ENCODE results near the gene ABLIM2.

The ABLIM2 gene

DNA sequence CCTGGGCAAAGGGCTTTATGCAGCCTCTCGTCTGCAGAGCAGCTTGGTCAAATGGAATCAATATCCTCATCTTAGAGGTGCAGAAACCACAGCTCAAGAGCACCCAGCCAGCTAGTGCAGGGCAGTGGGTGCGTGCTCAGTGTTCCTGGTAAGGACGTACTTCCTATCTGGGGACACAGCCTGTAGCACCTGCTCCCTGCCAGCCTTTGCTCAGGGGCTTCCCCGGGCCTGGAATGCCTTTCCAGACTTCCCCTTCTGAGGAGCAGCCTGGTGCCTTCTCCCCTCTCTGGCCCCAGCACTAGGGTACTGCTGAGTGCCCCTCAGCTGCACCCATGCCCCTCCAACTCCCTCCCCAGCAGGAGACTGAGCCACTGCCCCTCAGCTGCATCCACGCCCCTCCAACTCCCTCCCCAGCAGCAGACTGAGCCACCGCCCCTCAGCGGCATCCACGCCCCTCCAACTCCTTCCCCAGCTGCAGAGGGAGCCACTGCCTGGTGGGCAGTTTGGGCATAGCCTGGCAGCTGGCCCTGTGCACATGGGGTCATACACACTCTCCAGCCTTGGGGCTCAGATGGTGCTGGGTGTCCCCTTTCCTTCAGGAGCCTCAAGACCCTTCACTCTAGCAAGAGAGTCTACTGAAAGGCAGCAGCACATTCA, 176.7 kb downstream of the ABLIM2 start:
- H3K36me3 ChIP-seq (ENCODE audit: control insufficient read depth, insufficient read depth, low read length) = no peaks in the 10 kb centered on the region
- peaks cover 2% of the 10 kb centered on the region for H3K27me3 ChIP-seq (ENCODE audit: control insufficient read depth, insufficient read depth, low read length)
- peaks cover 14% of the 10 kb centered on the region for H3K4me1 ChIP-seq (ENCODE audit: control insufficient read depth, insufficient read depth, low read length)
- H3K27ac ChIP-seq (ENCODE audit: low read depth, low read length) = no peak overlapping the region
- H3K4me3 ChIP-seq (ENCODE audit: low read length) = no peak overlapping the region
- H3K9ac ChIP-seq (ENCODE audit: low read length) = no peak overlapping the region

GRCh38 chr4:7980036-7980435, 178.6 kb downstream of the ABLIM2 start:
- peaks cover 2% of the 10 kb centered on the region for H3K27me3 ChIP-seq (ENCODE audit: control insufficient read depth, insufficient read depth, low read length)
- H3K4me3 ChIP-seq (ENCODE audit: low read length) = no peak overlapping the region
- H3K27ac ChIP-seq (ENCODE audit: low read depth, low read length) = no peak overlapping the region
- H3K9ac ChIP-seq (ENCODE audit: low read length) = no peak overlapping the region
- H3K4me1 ChIP-seq (ENCODE audit: control insufficient read depth, insufficient read depth, low read length) = peaks cover 14% of the 10 kb centered on the region
- no peaks in the 10 kb centered on the region for H3K36me3 ChIP-seq (ENCODE audit: control insufficient read depth, insufficient read depth, low read length)

DNA sequence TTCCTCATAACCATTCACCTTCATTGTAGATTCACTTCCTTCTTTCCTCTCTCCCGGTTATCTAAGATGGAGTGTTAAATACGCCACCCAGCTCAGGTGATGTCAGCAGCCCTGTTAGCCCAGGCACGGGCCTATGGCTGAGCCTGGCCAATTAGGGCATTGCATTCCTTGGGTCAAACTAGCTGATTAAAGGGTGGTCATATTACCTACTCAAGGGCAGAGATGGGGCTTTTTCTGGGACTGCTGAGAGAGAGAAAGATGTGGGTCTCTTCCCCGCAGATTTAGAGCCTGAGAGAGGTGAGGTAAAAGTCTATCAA, 179.0 kb downstream of the ABLIM2 start:
- H3K36me3 ChIP-seq (ENCODE audit: control insufficient read depth, insufficient read depth, low read length) = no peaks in the 10 kb centered on the region
- H3K27me3 ChIP-seq (ENCODE audit: control insufficient read depth, insufficient read depth, low read length) = peaks cover 2% of the 10 kb centered on the region
- H3K9ac ChIP-seq (ENCODE audit: low read length) = no peak overlapping the region
- H3K27ac ChIP-seq (ENCODE audit: low read depth, low read length) = no peak overlapping the region
- H3K4me3 ChIP-seq (ENCODE audit: low read length) = no peak overlapping the region
- peaks cover 14% of the 10 kb centered on the region for H3K4me1 ChIP-seq (ENCODE audit: control insufficient read depth, insufficient read depth, low read length)

- H3K9ac ChIP-seq (ENCODE audit: low read length) = no peak overlapping the region
- H3K4me1 ChIP-seq (ENCODE audit: control insufficient read depth, insufficient read depth, low read length) = peaks cover 14% of the 10 kb centered on the region
- peaks cover 2% of the 10 kb centered on the region for H3K27me3 ChIP-seq (ENCODE audit: control insufficient read depth, insufficient read depth, low read length)
- H3K36me3 ChIP-seq (ENCODE audit: control insufficient read depth, insufficient read depth, low read length) = no peaks in the 10 kb centered on the region
- H3K4me3 ChIP-seq (ENCODE audit: low read length) = no peak overlapping the region
- H3K27ac ChIP-seq (ENCODE audit: low read depth, low read length) = peak overlapping the region; percentile 56
These were observed 179.5 kb downstream of the ABLIM2 start for GRCh38 chr4:7978907-7979651.

GRCh38 chr4:7978489-7978888, 180.1 kb downstream of the ABLIM2 start:
- no peak overlapping the region for H3K9ac ChIP-seq (ENCODE audit: low read length)
- H3K4me3 ChIP-seq (ENCODE audit: low read length) = no peak overlapping the region
- H3K27ac ChIP-seq (ENCODE audit: low read depth, low read length) = peak overlapping the region; percentile 56
- peaks cover 20% of the 10 kb centered on the region for H3K4me1 ChIP-seq (ENCODE audit: control insufficient read depth, insufficient read depth, low read length)
- H3K27me3 ChIP-seq (ENCODE audit: control insufficient read depth, insufficient read depth, low read length) = peaks cover 2% of the 10 kb centered on the region
- H3K36me3 ChIP-seq (ENCODE audit: control insufficient read depth, insufficient read depth, low read length) = no peaks in the 10 kb centered on the region

- H3K27ac ChIP-seq (ENCODE audit: low read depth, low read length) = no peak overlapping the region
- peaks cover 22% of the 10 kb centered on the region for H3K4me1 ChIP-seq (ENCODE audit: control insufficient read depth, insufficient read depth, low read length)
- no peaks in the 10 kb centered on the region for H3K36me3 ChIP-seq (ENCODE audit: control insufficient read depth, insufficient read depth, low read length)
- no peak overlapping the region for H3K9ac ChIP-seq (ENCODE audit: low read length)
- no peak overlapping the region for H3K4me3 ChIP-seq (ENCODE audit: low read length)
- no peaks in the 10 kb centered on the region for H3K27me3 ChIP-seq (ENCODE audit: control insufficient read depth, insufficient read depth, low read length)
These were observed 182.0 kb downstream of the ABLIM2 start for GRCh38 chr4:7976634-7977033.

GRCh38 chr4:7976025-7976424, 182.6 kb downstream of the ABLIM2 start:
- Histone ChIP-seq H3K27ac (ENCODE audit: low read depth, low read length) (no peak overlapping the region), H3K4me1 (ENCODE audit: control insufficient read depth, insufficient read depth, low read length) (peaks cover 22% of the 10 kb centered on the region), H3K4me3 (ENCODE audit: low read length) (no peak overlapping the region), H3K36me3 (ENCODE audit: control insufficient read depth, insufficient read depth, low read length) (no peaks in the 10 kb centered on the region), H3K27me3 (ENCODE audit: control insufficient read depth, insufficient read depth, low read length) (no peaks in the 10 kb centered on the region), H3K9ac (ENCODE audit: low read length) (no peak overlapping the region)

GRCh38 chr4:7974425-7974824, 184.2 kb downstream of the ABLIM2 start:
- no peaks in the 10 kb centered on the region for H3K27me3 ChIP-seq (ENCODE audit: control insufficient read depth, insufficient read depth, low read length)
- H3K4me3 ChIP-seq (ENCODE audit: low read length) = no peak overlapping the region
- H3K36me3 ChIP-seq (ENCODE audit: control insufficient read depth, insufficient read depth, low read length) = no peaks in the 10 kb centered on the region
- no peak overlapping the region for H3K9ac ChIP-seq (ENCODE audit: low read length)
- H3K27ac ChIP-seq (ENCODE audit: low read depth, low read length) = no peak overlapping the region
- peaks cover 26% of the 10 kb centered on the region for H3K4me1 ChIP-seq (ENCODE audit: control insufficient read depth, insufficient read depth, low read length)

GRCh38 chr4:7973545-7973981, 185.1 kb downstream of the ABLIM2 start:
- no peaks in the 10 kb centered on the region for H3K36me3 ChIP-seq (ENCODE audit: control insufficient read depth, insufficient read depth, low read length)
- H3K27ac ChIP-seq (ENCODE audit: low read depth, low read length) = peak overlapping the region; percentile 75
- no peaks in the 10 kb centered on the region for H3K27me3 ChIP-seq (ENCODE audit: control insufficient read depth, insufficient read depth, low read length)
- peaks cover 22% of the 10 kb centered on the region for H3K4me1 ChIP-seq (ENCODE audit: control insufficient read depth, insufficient read depth, low read length)
- H3K4me3 ChIP-seq (ENCODE audit: low read length) = no peak overlapping the region
- no peak overlapping the region for H3K9ac ChIP-seq (ENCODE audit: low read length)

GRCh38 chr4:7971881-7972500, 186.6 kb downstream of the ABLIM2 start:
- H3K27me3 ChIP-seq (ENCODE audit: control insufficient read depth, insufficient read depth, low read length) = no peaks in the 10 kb centered on the region
- H3K36me3 ChIP-seq (ENCODE audit: control insufficient read depth, insufficient read depth, low read length) = no peaks in the 10 kb centered on the region
- H3K4me3 ChIP-seq (ENCODE audit: low read length) = peak overlapping the region; percentile 2
- H3K9ac ChIP-seq (ENCODE audit: low read length) = peak overlapping the region; percentile 33
- H3K27ac ChIP-seq (ENCODE audit: low read depth, low read length) = no peak overlapping the region
- peaks cover 27% of the 10 kb centered on the region for H3K4me1 ChIP-seq (ENCODE audit: control insufficient read depth, insufficient read depth, low read length)

GRCh38 chr4:7971159-7971631, 187.4 kb downstream of the ABLIM2 start:
- Histone ChIP-seq H3K9ac (ENCODE audit: low read length) (peak overlapping the region; percentile 33), H3K4me3 (ENCODE audit: low read length) (peak overlapping the region; percentile 44), H3K36me3 (ENCODE audit: control insufficient read depth, insufficient read depth, low read length) (no peaks in the 10 kb centered on the region), H3K27ac (ENCODE audit: low read depth, low read length) (peak overlapping the region; percentile 17), H3K4me1 (ENCODE audit: control insufficient read depth, insufficient read depth, low read length) (peaks cover 27% of the 10 kb centered on the region), H3K27me3 (ENCODE audit: control insufficient read depth, insufficient read depth, low read length) (no peaks in the 10 kb centered on the region)

GRCh38 chr4:7970361-7970946, 188.2 kb downstream of the ABLIM2 start:
- Histone ChIP-seq H3K4me3 (ENCODE audit: low read length) (peak overlapping the region; percentile 44), H3K36me3 (ENCODE audit: control insufficient read depth, insufficient read depth, low read length) (no peaks in the 10 kb centered on the region), H3K4me1 (ENCODE audit: control insufficient read depth, insufficient read depth, low read length) (peaks cover 27% of the 10 kb centered on the region), H3K27me3 (ENCODE audit: control insufficient read depth, insufficient read depth, low read length) (no peaks in the 10 kb centered on the region), H3K27ac (ENCODE audit: low read depth, low read length) (peak overlapping the region; percentile 65), H3K9ac (ENCODE audit: low read length) (peak overlapping the region; percentile 63)

Measured in rectal smooth muscle tissue (tissue), 1 donor.